ENCODE data around the gene KRT40.

Gene KRT40

GRCh38 chr17:41018541-41018940 is 34.4 kb upstream of the KRT40 start:
- Histone ChIP-seq H3K27me3 (ENCODE audit: insufficient read depth, low read length, poor library complexity, severe bottlenecking) (no peaks in the 10 kb centered on the region), H3K4me2 (ENCODE audit: low read depth, low read length, poor library complexity, severe bottlenecking) (no peak overlapping the region), H3K9me3 (ENCODE audit: insufficient read depth, low read depth, low read length) (no peaks in the 10 kb centered on the region), H4K20me1 (ENCODE audit: insufficient read depth, low read length, poor library complexity, severe bottlenecking) (no peaks in the 10 kb centered on the region), H2AFZ (ENCODE audit: low read length) (no peak overlapping the region), H3K36me3 (ENCODE audit: insufficient read depth, low read length) (no peaks in the 10 kb centered on the region), H3K4me1 (ENCODE audit: insufficient read depth, low read length, poor library complexity, severe bottlenecking) (no peaks in the 10 kb centered on the region), H3K79me2 (ENCODE audit: insufficient read depth, low read length) (no peaks in the 10 kb centered on the region), H3K9me2 (replicated peaks; ENCODE audit: low read depth, low read length) (no peaks in the 10 kb centered on the region), H3K4me3 (ENCODE audit: low read length, poor library complexity, severe bottlenecking) (no peak overlapping the region), H3K9ac (ENCODE audit: low read depth, low read length, poor library complexity, severe bottlenecking) (no peak overlapping the region), H3F3A (ENCODE audit: low read depth) (no peaks in the 10 kb centered on the region)
- TF ChIP-seq EZH2phosphoT487 (IDR thresholded peaks at IDR 0.05; ENCODE audit: borderline replicate concordance), result no peak
- no peak for TF ChIP-seq CTCF (conservative IDR thresholded peaks at IDR 0.05; ENCODE audit: low read length)

GRCh38 chr17:41016578-41017215 is 32.6 kb upstream of the KRT40 start:
- Histone ChIP-seq H3K4me3 (ENCODE audit: low read length, poor library complexity, severe bottlenecking) (no peak overlapping the region), H3K9me2 (replicated peaks; ENCODE audit: low read depth, low read length) (no peaks in the 10 kb centered on the region), H3F3A (ENCODE audit: low read depth) (no peaks in the 10 kb centered on the region), H3K4me1 (ENCODE audit: insufficient read depth, low read length, poor library complexity, severe bottlenecking) (no peaks in the 10 kb centered on the region), H3K9ac (ENCODE audit: low read depth, low read length, poor library complexity, severe bottlenecking) (no peak overlapping the region), H3K4me2 (ENCODE audit: low read depth, low read length, poor library complexity, severe bottlenecking) (no peak overlapping the region), H3K9me3 (ENCODE audit: insufficient read depth, low read depth, low read length) (no peaks in the 10 kb centered on the region), H3K36me3 (ENCODE audit: insufficient read depth, low read length) (no peaks in the 10 kb centered on the region), H3K79me2 (ENCODE audit: insufficient read depth, low read length) (no peaks in the 10 kb centered on the region), H2AFZ (ENCODE audit: low read length) (no peak overlapping the region), H3K27me3 (ENCODE audit: insufficient read depth, low read length, poor library complexity, severe bottlenecking) (no peaks in the 10 kb centered on the region), H4K20me1 (ENCODE audit: insufficient read depth, low read length, poor library complexity, severe bottlenecking) (no peaks in the 10 kb centered on the region)
- no peak for TF ChIP-seq CTCF (conservative IDR thresholded peaks at IDR 0.05; ENCODE audit: low read length)

GRCh38 chr17:41015454-41015853 is 31.3 kb upstream of the KRT40 start:
- Histone ChIP-seq H3K9me3 (ENCODE audit: insufficient read depth, low read depth, low read length) (no peaks in the 10 kb centered on the region), H3K36me3 (ENCODE audit: insufficient read depth, low read length) (no peaks in the 10 kb centered on the region), H3K79me2 (ENCODE audit: insufficient read depth, low read length) (no peaks in the 10 kb centered on the region), H3K9me2 (replicated peaks; ENCODE audit: low read depth, low read length) (no peaks in the 10 kb centered on the region), H3K4me2 (ENCODE audit: low read depth, low read length, poor library complexity, severe bottlenecking) (no peak overlapping the region), H3K27me3 (ENCODE audit: insufficient read depth, low read length, poor library complexity, severe bottlenecking) (no peaks in the 10 kb centered on the region), H2AFZ (ENCODE audit: low read length) (no peak overlapping the region), H3K4me3 (ENCODE audit: low read length, poor library complexity, severe bottlenecking) (no peak overlapping the region), H3F3A (ENCODE audit: low read depth) (no peaks in the 10 kb centered on the region), H4K20me1 (ENCODE audit: insufficient read depth, low read length, poor library complexity, severe bottlenecking) (no peaks in the 10 kb centered on the region), H3K9ac (ENCODE audit: low read depth, low read length, poor library complexity, severe bottlenecking) (no peak overlapping the region), H3K4me1 (ENCODE audit: insufficient read depth, low read length, poor library complexity, severe bottlenecking) (no peaks in the 10 kb centered on the region)
- TF ChIP-seq CTCF (conservative IDR thresholded peaks at IDR 0.05; ENCODE audit: low read length) (no peak), EZH2phosphoT487 (IDR thresholded peaks at IDR 0.05; ENCODE audit: borderline replicate concordance) (no peak)

All from Loucy (cell line).